Neutrophil (primary cell): ENCODE data around the gene EPHA1.

ENCODE experiments used
- H3K27ac ChIP-seq: fragments of 200-600 bp; sonication (generic); 2 replicates; pipeline ENCODE4 v1.5.1; 2016; ENCODE audit warnings: mild to moderate bottlenecking, moderate library complexity
- H3K27me3 ChIP-seq: fragments of 200-600 bp; sonication (generic); 2 replicates; pipeline ENCODE4 v1.6.0; 2016; ENCODE audit warnings: mild to moderate bottlenecking
- H3K36me3 ChIP-seq: fragments of 200-600 bp; sonication (generic); 2 replicates; pipeline ENCODE4 v1.5.1; 2017
- H3K4me1 ChIP-seq, 2 experiments: fragments of 200-600 bp in 1 of 2; sonication (generic) in 1 of 2; 1 replicate in 1 of 2; 2 replicates in 1 of 2; pipeline versions ENCODE4 v1.5.1 to v1.6.1; 2013 to 2016; ENCODE audit warnings: low read depth in 1 of 2, low read length in 1 of 2, mild to moderate bottlenecking in 1 of 2, moderate library complexity in 1 of 2; ENCODE audit not compliant: control insufficient read depth in 1 of 2, insufficient read depth in 1 of 2
- H3K4me3 ChIP-seq, 2 experiments: fragments of 200-600 bp in 1 of 2; sonication (generic) in 1 of 2; 1 replicate in 1 of 2; 2 replicates in 1 of 2; pipeline ENCODE4 v1.5.1; 2013 to 2016; ENCODE audit warnings: low read depth in 1 of 2, low read length in 1 of 2, mild to moderate bottlenecking in 1 of 2, moderate library complexity in 1 of 2
- H3K9me3 ChIP-seq: fragments of 200-600 bp; sonication (generic); 2 replicates; pipeline ENCODE4 v1.5.1; 2016
- TF ChIP-seq, protein P1 (sequence below): fragments of 200-600 bp; sonication (generic); IDR thresholded peaks from 2 replicates; pipeline ENCODE4 v1.5.1; 2016; ENCODE audit warnings: antibody characterized with exemption

Gene EPHA1

DNA sequence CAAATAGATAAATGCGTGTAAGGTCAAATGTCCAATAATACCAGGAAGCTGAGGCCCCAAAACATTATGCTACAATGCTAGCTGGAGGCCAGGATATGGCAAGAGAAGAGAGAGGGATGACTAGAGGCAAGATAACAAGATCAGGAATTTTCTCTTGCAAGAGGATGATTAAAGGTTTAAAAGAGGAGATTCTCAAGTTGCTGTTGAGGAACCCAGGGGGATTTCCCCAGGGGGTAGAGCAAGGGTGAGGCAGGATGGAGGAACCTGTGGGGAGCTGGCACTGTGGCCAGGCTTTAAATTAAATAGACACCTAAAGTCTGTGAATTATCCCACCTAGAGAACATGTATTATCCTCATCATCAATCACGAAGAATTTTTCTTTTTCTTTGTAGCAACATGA lies 31.2 kb upstream of the EPHA1 start:
- H3K9me3 ChIP-seq = no peaks in the 10 kb centered on the region
- no peak overlapping the region for H3K27ac ChIP-seq
- H3K4me3 ChIP-seq = no peak overlapping the region
- no peaks in the 10 kb centered on the region for H3K36me3 ChIP-seq
- TF ChIP-seq, protein P1, sequence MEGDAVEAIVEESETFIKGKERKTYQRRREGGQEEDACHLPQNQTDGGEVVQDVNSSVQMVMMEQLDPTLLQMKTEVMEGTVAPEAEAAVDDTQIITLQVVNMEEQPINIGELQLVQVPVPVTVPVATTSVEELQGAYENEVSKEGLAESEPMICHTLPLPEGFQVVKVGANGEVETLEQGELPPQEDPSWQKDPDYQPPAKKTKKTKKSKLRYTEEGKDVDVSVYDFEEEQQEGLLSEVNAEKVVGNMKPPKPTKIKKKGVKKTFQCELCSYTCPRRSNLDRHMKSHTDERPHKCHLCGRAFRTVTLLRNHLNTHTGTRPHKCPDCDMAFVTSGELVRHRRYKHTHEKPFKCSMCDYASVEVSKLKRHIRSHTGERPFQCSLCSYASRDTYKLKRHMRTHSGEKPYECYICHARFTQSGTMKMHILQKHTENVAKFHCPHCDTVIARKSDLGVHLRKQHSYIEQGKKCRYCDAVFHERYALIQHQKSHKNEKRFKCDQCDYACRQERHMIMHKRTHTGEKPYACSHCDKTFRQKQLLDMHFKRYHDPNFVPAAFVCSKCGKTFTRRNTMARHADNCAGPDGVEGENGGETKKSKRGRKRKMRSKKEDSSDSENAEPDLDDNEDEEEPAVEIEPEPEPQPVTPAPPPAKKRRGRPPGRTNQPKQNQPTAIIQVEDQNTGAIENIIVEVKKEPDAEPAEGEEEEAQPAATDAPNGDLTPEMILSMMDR = no peak
- H3K4me1 ChIP-seq = no peaks in the 10 kb centered on the region
- H3K27me3 ChIP-seq = no peaks in the 10 kb centered on the region

DNA sequence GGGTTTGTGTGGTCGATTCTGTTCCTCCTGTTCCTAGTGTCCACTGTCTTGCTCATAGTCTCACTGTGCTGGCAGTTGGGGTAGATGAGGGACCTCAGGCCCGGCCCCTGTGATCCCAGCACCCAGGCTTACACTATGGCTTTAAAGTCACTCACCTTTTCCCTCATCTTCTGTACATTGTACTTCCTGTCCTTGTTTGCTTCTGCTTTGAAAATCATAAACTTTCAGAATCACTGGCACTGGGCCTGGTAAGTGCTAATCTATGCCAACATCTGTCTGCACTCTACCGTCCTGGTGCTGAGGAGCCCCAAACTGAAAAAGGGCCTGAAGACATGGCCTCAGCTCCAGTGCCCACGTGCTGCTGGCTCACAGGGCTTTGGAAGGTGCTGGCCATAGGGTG lies 28.9 kb upstream of the EPHA1 start:
- Histone ChIP-seq H3K36me3 (no peaks in the 10 kb centered on the region), H3K27me3 (no peaks in the 10 kb centered on the region), H3K4me1 (no peaks in the 10 kb centered on the region), H3K27ac (no peak overlapping the region), H3K9me3 (no peaks in the 10 kb centered on the region), H3K4me3 (no peak overlapping the region)
- TF ChIP-seq, protein P1 = no peak

DNA sequence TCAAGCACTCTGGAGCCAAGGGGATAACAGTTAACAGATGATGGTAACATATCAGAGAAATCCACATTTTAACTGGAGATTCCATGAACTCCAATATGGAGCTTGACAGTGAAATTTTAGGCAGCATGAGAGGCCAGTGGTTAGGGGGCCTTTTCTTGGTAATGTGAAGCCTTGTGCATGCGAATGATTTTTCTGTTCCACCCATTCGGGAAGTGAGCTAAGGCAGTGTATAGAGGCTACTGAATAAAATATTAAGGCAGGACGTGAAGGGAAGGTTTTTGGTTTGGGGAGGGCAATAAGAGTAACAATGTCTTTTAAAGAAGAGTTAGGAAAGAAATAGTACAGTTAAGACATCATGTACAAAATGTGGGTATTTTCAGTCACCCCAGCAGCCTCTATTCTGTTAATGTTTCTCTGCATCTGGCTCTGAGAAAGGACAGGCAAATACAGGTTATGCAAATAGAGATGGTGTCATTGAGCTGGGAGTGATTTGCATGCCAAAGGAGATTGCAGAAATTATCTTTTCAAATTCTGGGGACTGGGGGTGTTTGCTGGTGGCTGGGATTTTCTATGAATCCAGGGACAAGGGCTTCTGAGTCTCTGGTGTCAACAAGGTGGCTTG lies 27.8 kb upstream of the EPHA1 start:
- H3K36me3 ChIP-seq = no peaks in the 10 kb centered on the region
- H3K4me1 ChIP-seq = no peaks in the 10 kb centered on the region
- no peak overlapping the region for H3K4me3 ChIP-seq
- no peaks in the 10 kb centered on the region for H3K9me3 ChIP-seq
- H3K27me3 ChIP-seq = no peaks in the 10 kb centered on the region
- no peak overlapping the region for H3K27ac ChIP-seq
- TF ChIP-seq, protein P1 = no peak

DNA sequence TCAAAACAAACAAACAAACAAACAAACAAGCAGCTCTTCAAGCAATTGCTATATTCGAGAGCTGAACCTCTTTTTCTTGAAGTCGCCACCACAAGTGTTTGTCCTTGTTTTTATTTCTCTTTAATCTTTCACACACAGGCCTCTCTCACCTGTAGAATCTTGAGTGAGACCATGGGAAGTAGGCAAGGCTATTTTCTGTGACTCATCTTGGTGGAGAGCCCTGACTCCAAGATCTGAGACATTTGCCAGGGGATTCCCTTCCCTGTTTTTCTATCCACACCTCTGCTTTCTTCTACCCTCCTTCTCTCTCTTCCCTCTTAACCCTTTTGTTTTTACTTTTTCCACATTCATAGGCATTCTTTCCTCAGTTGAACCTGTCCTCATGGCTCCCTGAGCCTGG lies 26.6 kb upstream of the EPHA1 start:
- Histone ChIP-seq H3K27ac (no peak overlapping the region), H3K36me3 (no peaks in the 10 kb centered on the region), H3K4me3 (no peak overlapping the region)

DNA sequence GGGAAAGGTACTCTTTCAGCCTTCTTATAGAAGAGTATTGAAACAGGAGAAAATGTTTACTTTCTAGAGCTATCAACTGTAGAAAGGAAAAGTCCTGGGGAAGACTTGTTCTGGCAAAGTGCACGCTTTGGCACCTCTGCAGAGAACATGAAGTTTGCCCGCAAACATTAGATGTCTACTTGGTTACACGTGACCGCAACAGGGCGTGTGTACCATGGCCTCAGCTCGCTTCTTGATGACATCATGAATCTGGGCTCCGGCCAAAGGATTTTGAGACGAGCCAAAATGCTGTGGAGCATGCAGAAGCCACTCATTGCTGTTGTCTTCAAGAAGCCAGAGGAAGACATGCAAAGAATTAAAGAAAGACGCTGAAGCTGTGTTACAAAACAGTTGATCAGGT lies 26.0 kb upstream of the EPHA1 start:
- Histone ChIP-seq H3K4me3 (no peak overlapping the region), H3K36me3 (no peaks in the 10 kb centered on the region), H3K27ac (no peak overlapping the region), H3K9me3 (no peaks in the 10 kb centered on the region), H3K27me3 (no peaks in the 10 kb centered on the region), H3K4me1 (no peaks in the 10 kb centered on the region)
- TF ChIP-seq, protein P1 = no peak

More for the DNA sequence above, 26.6 kb upstream of the EPHA1 start:
- H3K27me3 ChIP-seq = no peaks in the 10 kb centered on the region
- no peaks in the 10 kb centered on the region for H3K4me1 ChIP-seq
- TF ChIP-seq, protein P1 = no peak
- H3K9me3 ChIP-seq = no peaks in the 10 kb centered on the region
